Pancreas (tissue), 10 donors: ENCODE measurements around the gene DYNC2I2. TPM values are rescaled to one million over a fixed set of nuclear protein-coding genes. Genes with fewer than 3 reads are reported as not detected.
"Not testable (repeated sequence)": the region's sequence is repeated elsewhere in the genome, so short reads cannot be mapped to it uniquely, and the experiment has no call there.

Experiments used
- ATAC-seq, 4 donors: fragments of 200-7000 bp; cut with Tn5 transposase; one replicate each; pipeline versions ENCODE4 v1.8.0 to v1.9.1; 2020; ENCODE audit warnings: mild to moderate bottlenecking in 4 of 4, moderate library complexity in 4 of 4
- DNase-seq, 6 donors: peaks; one replicate each; pipeline ENCODE4 v3.0.0-alpha.2; 2020
- FAIRE-seq: peaks from 2 replicates; lab custom pipeline; 2012; peaks lifted over from hg19 to GRCh38; lab: Jason Lieb, UNC
- H3K27ac ChIP-seq, 4 donors: fragments of 200-600 bp; sonication (generic); 1 replicate in 3 of 4; 2 replicates in 1 of 4; pipeline versions ENCODE4 v1.5.0 to v1.8.0; 2020
- H3K27me3 ChIP-seq, 4 donors: fragments of 200-600 bp; one replicate each; pipeline ENCODE4 v1.8.0; 2021
- H3K36me3 ChIP-seq, 3 donors: fragments of 200-600 bp; sonication (generic) in 1 of 3; one replicate each; pipeline versions ENCODE4 v1.5.0 to v1.8.0; 2020 to 2021
- H3K4me1 ChIP-seq, 3 donors: fragments of 200-600 bp; one replicate each; pipeline ENCODE4 v1.8.0; 2021
- H3K4me3 ChIP-seq, 4 donors: fragments of 200-600 bp; sonication (generic) in 2 of 4; one replicate each; pipeline versions ENCODE4 v1.5.0 to v1.8.0; 2020 to 2021
- H3K9me3 ChIP-seq, 4 donors: fragments of 200-600 bp; one replicate each; pipeline ENCODE4 v1.8.0; 2021
- CTCF ChIP-seq, 4 donors: fragments of 200-600 bp; sonication (generic) in 3 of 4; IDR thresholded peaks; one replicate each; pipeline versions ENCODE4 v1.5.0 to v1.8.0; 2021; ENCODE audit warnings: antibody characterized with exemption in 4 of 4
- WGBS, 2 donors: extraction: QIAGEN DNeasy Blood & Tissue Kit; methylation state at CpG; one replicate each; pipeline ENCODE4 v1.1.7; 2013; 5-methylcytosine and 5-hydroxymethylcytosine counted together
- intact Hi-C, 3 donors: fragments of 100-400 bp; cut with DNase I; formaldehyde crosslinking; loops; one replicate each; pipeline versions ENCODE4 v1.11.1 to v1.14.2; 2022
- polyA plus RNA-seq, 2 donors: library from polyadenylated mRNA; stranded (reverse); fragments of 200-250 nt; gene quantifications; one replicate each; pipeline ENCODE4 v1.2.3, GENCODE V29; 2013
- total RNA-seq, 6 donors: library from RNA; stranded (reverse); fragmentation: NEBNext Ultra II Directional in 4 of 6; extraction: Animal tissue kit (Norgen Biotek cat#: 25700) in 4 of 6; gene quantifications; one replicate each; pipeline versions ENCODE4 v1.2.1 to v1.2.4, GENCODE V29; 2021 to 2023
- donor health status: healthy with polysubstance abuse.
- donor health status: DM: no; HTN: no; CAD: no; lungs with moderate emphysema.
- donor health status: DM: no; HTN: no; CAD: no.
- donor health status: control.
- donor health status: control.
- donor health status: Bipolar disorder and iron deficiency.
- donor health status: DM: yes; HTN: yes; CAD: no.
- donor health status: DM: no; HTN: no; CAD: no.
- donor health status: DM: no; HTN: no; CAD: no.
- donor health status: DM: yes; HTN: yes; CAD: no.

The DYNC2I2 gene
- total and polyA plus RNA-seq, 8 donors, result 19.5 to 90.3 (median 21.7) TPM

DNA sequence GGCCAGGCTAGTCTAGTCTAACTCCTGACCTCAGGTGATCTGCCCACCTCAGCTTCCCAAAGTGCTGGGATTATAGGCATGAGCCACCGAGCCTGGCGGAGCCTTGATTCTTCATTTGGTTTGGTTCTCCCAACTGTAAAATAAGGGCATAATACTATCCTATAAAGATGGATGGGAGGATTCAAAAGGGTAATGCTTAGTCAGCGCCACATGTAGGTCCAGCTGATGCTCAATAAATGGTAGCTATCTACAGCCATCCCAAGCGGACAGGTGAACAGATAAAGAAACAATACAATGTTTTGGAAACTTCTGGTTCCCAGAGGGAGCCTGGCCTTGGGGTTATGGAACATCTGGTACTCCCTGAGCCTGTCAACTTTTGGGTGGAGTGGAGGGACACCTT is 18.7 kb upstream of the DYNC2I2 start:
- Histone ChIP-seq H3K4me3 (no peak overlapping the region), H3K27ac (no peak overlapping the region), H3K4me1 (no peaks in the 10 kb centered on the region), H3K36me3 (no peaks in the 10 kb centered on the region), H3K27me3 (no peaks in the 10 kb centered on the region), H3K9me3 (no peaks in the 10 kb centered on the region)
- ATAC-seq (no peak), DNase-seq (peak in 1 of 6 donors; percentile 4), FAIRE-seq (no peak)
- intact Hi-C loops, result no loop called here
- 97 to 98% methylated on average over 4 of the region's 4 CpGs for WGBS, 2 donors
- no peak for TF ChIP-seq CTCF (IDR thresholded peaks at IDR 0.05)

GRCh38 chr9:128669786-128670185 is 13.1 kb upstream of the DYNC2I2 start:
- Histone ChIP-seq H3K4me3 (no peak overlapping the region), H3K36me3 (no peaks in the 10 kb centered on the region), H3K27me3 (no peaks in the 10 kb centered on the region), H3K4me1 (no peaks in the 10 kb centered on the region), H3K27ac (no peak overlapping the region), H3K9me3 (no peaks in the 10 kb centered on the region)
- ATAC-seq (no peak), DNase-seq (no peak), FAIRE-seq (no peak)
- 96 to 98% methylated on average over 6 of the region's 6 CpGs for WGBS, 2 donors
- no peak for TF ChIP-seq CTCF (IDR thresholded peaks at IDR 0.05)
- intact Hi-C loops, result no loop called here

DNA sequence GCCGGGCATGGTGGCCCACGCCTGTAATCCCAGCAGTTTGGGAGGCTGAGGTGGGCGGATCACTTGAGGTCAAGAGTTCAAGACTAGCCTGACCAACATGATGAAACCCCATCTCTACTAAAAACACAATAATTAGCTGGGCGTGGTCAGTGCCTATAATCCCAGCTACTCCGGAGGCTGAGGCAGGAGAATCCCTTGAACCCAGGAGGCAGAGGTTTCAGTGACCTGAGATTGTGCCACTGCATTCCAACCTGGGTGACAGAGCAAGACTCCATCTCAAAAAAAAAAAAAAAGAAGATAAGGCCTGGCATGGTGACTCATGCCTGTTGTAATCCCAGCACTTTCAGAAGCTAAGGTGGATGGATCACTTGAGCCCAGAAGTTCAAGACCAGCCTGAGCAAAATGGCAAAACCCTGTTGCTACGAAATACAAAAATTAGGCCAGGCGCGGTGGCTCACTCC is 9.9 kb upstream of the DYNC2I2 start:
- DNase-seq, H3K36me3 ChIP-seq, H3K4me1 ChIP-seq, intact Hi-C loops, H3K27me3 ChIP-seq, H3K4me3 ChIP-seq, H3K9me3 ChIP-seq, H3K27ac ChIP-seq, FAIRE-seq: not testable (repeated sequence)
- WGBS, 2 donors, result 94 to 97% methylated on average over 8 of the region's 8 CpGs
- peak in 1 of 4 donors; percentile 28 for ATAC-seq

DNA sequence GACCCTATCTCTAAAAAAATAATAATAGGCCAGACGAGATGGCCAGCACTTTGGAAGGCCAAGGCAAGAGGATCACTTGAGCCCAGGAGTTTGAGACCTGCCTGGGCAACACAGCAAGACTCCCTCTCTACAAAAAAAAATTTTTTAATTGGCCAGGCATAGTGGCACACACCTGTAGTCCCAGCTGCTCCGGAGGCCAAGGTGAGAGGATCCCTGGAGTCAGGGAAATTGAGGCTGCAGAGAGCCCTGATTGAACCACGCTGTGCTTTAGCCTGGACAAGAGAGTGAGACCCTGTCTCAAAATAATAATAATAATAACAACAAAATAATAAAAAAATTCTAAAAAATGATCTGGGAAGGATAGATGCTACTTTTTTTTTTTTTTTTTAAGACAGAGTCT is 1.1 kb upstream of the DYNC2I2 start:
- Histone ChIP-seq H3K36me3 (no peaks in the 10 kb centered on the region), H3K27me3 (no peaks in the 10 kb centered on the region), H3K4me1 (no peaks in the 10 kb centered on the region), H3K27ac (no peak overlapping the region), H3K4me3 (no peak overlapping the region), H3K9me3 (no peaks in the 10 kb centered on the region)
- intact Hi-C loops, result no loop called here
- FAIRE-seq (no peak), DNase-seq (no peak), ATAC-seq (no peak)
- TF ChIP-seq CTCF (IDR thresholded peaks at IDR 0.05), result no peak
- WGBS, 2 donors, result 95 to 96% methylated on average over 3 of the region's 3 CpGs

DNA sequence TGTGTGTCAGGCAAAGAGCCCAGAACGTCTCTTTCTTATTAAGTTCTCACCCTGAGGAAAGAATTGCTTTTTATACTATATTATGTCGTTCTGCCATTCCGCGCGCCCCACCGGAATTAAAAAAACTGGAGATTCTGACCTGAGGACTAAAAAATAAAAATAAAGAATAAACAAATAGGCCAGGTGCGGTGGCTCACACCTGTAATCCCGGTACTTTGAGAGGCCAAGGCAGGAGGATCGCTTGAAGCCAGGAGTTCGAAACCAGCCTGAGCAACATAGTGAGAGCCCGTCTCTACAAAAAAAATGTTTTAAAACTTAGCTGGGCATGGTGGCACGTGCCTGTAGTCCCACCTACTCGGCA is 677 bp upstream of the DYNC2I2 start:
- FAIRE-seq, result no peak
- TF ChIP-seq CTCF (IDR thresholded peaks at IDR 0.05), result no peak
- Histone ChIP-seq H3K4me1 (no peaks in the 10 kb centered on the region), H3K4me3 (peak overlapping the region in 2 of 4 donors; percentile 72 to 73), H3K36me3 (no peaks in the 10 kb centered on the region), H3K9me3 (no peaks in the 10 kb centered on the region), H3K27ac (peak overlapping the region; percentile 98 to 100 (median 99)), H3K27me3 (no peaks in the 10 kb centered on the region)
- no peak for DNase-seq
- ATAC-seq, result no peak
- intact Hi-C loops, result no loop called here
- 96 to 99% methylated on average over 13 of the region's 13 CpGs for whole genome bisulfite sequencing, 2 donors
